Skeletal muscle satellite cell (primary cell): ENCODE data around the gene CNTNAP2.

Experiments
- H3K27me3 ChIP-seq: 2 replicates; pipeline ENCODE4 v1.7.0; 2013; ENCODE audit warnings: low read length; ENCODE audit not compliant: control insufficient read depth, insufficient read depth
- H3K36me3 ChIP-seq: 2 replicates; pipeline ENCODE4 v1.7.0; 2013; ENCODE audit warnings: mild to moderate bottlenecking, control low read depth, low read length; ENCODE audit not compliant: insufficient read depth
- H3K4me1 ChIP-seq: 2 replicates; pipeline ENCODE4 v1.7.0; 2013; ENCODE audit warnings: low read length; ENCODE audit not compliant: control insufficient read depth, insufficient read depth
- H3K4me2 ChIP-seq: 2 replicates; pipeline ENCODE4 v1.7.0; 2013; ENCODE audit warnings: mild to moderate bottlenecking, low read length
- H3K4me3 ChIP-seq: 2 replicates; pipeline ENCODE4 v1.7.0; 2013; ENCODE audit warnings: low read length
- H3K9ac ChIP-seq: 2 replicates; pipeline ENCODE4 v1.7.0; 2013; ENCODE audit warnings: mild to moderate bottlenecking, low read depth, low read length, moderate library complexity
- H3K9me3 ChIP-seq: replicated peaks from 2 replicates; pipeline ENCODE4 v1.7.0; 2013; ENCODE audit warnings: mild to moderate bottlenecking, control low read depth, low read length

The CNTNAP2 gene

DNA sequence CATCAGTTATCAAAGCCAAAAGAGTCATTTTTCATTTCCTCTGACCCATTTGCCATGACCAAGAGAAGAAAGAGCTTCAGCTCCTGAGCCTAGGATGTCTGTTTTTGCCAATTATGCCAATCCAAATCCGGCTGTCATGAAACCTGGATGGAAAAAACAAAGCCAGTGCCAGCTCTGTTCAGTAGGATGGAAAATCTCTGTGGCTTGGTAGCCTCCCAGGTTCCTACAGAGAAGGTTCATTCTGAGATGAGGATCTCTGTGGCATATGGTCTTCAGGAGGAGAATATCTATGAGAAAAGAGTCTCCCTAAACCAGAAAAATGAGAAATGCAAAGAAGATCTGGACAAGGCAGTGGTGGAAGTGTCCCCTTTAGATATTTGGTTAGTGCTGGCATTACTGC, 475.4 kb downstream of the CNTNAP2 start:
- H3K9ac ChIP-seq: no peak overlapping the region
- H3K9me3 ChIP-seq: peaks cover 10% of the 10 kb centered on the region
- no peak overlapping the region for H3K4me3 ChIP-seq
- no peak overlapping the region for H3K4me2 ChIP-seq
- H3K4me1 ChIP-seq: no peaks in the 10 kb centered on the region
- H3K36me3 ChIP-seq: no peaks in the 10 kb centered on the region
- H3K27me3 ChIP-seq: no peaks in the 10 kb centered on the region

DNA sequence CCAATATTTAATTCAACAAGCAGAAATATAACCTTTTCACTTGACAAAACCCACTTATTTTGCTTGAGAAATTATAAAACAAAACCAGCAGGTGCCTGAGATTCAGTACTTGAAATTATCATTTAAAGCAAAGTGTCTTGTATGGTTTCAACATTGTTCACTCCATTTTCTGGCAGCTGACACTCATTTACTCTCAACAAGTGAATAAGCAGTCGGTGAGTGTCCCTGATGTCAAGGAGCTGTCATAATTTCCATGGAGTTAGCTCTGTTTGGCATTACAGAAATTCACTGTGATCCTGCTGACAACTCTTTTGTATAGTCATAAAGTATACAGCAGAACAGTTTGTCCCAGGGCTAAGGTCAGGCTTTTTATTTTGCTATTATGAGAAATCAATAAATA, 490.0 kb downstream of the CNTNAP2 start:
- Histone ChIP-seq H3K9ac (no peak overlapping the region), H3K27me3 (no peaks in the 10 kb centered on the region), H3K9me3 (no peaks in the 10 kb centered on the region), H3K4me3 (no peak overlapping the region), H3K4me1 (no peaks in the 10 kb centered on the region), H3K36me3 (no peaks in the 10 kb centered on the region), H3K4me2 (no peak overlapping the region)

DNA sequence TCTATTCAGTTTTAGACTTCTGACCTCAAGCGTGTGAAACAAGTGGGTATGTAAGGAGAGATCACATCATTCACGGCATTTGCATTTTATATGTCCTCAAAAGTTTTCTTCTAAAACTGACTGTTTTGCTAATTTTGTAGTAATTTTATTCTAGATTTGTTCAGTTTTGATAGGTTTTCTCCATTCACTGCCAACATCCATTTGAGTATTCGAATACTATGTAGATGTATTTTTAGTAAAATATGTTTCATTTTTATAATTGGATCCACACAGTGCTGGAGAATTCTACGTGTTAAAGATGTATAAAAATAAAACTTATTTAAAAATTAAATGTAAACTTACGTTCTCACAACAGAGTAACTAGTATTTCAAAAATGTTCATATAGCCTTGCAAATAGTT, 503.0 kb downstream of the CNTNAP2 start:
- Histone ChIP-seq H3K4me2 (no peak overlapping the region), H3K4me3 (no peak overlapping the region), H3K4me1 (no peaks in the 10 kb centered on the region), H3K9ac (no peak overlapping the region), H3K27me3 (no peaks in the 10 kb centered on the region), H3K9me3 (no peaks in the 10 kb centered on the region), H3K36me3 (no peaks in the 10 kb centered on the region)

DNA sequence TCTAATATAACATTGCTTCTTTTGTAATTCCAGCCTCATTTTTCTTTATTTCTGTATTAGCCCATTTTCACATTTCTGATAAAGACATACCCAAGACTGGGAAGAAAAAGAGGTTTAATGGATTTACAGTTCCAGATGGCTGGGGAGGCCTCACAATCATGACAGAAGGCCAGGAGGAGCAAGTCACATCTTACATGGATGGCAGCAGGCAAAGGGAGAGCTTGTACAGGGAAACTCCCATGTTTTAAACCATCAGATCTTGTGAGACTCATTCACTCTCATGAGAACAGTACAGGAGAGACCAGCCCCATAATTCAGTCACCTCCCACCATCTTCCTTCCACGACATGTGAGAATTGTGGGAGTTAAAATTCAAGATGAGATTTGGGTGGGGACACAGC, 510.3 kb downstream of the CNTNAP2 start:
- no peaks in the 10 kb centered on the region for H3K27me3 ChIP-seq
- no peak overlapping the region for H3K4me2 ChIP-seq
- H3K9me3 ChIP-seq: no peaks in the 10 kb centered on the region
- no peak overlapping the region for H3K9ac ChIP-seq
- H3K36me3 ChIP-seq: no peaks in the 10 kb centered on the region
- H3K4me1 ChIP-seq: no peaks in the 10 kb centered on the region
- H3K4me3 ChIP-seq: no peak overlapping the region

DNA sequence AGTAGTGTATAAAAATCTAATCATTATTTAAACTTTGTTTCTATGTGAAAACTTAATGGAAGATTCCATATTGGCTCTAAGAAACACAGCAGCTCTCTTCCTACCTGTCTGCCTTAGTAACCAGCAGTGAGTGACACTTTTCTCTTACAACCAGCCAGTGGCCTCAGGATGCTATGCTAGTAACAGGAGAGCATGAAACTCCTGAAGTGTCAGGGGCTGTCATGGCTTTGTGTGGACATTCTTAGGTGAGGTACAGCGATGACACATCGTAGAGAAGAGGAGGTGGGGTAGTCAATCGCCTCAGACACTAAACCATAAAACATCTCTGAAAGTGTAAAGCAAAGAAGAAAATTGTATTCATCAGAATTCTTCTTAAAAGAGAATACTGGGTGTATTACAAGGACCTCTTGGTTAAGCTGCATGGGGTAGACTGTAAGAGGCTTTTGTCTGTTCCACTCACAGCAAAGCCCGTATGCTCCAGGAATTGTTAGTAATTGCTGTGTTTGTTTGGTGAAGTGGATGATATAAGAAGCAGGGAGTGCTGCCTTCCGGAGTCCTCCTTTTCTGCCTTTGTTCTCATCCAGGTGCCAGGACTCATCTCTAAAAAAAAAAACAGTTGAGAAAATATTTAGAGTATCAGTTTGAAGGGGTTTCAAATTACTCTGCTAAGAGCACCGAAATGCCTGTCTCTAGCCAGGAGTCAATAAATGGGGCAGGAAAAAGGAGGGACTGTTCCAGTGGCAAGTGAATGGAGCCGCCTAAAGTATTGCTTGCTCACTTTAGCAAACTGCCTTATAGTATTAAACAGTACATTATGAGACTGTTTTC, 518.8 kb downstream of the CNTNAP2 start:
- peaks cover under 1% of the 10 kb centered on the region for H3K9me3 ChIP-seq
- H3K36me3 ChIP-seq: no peaks in the 10 kb centered on the region
- H3K4me1 ChIP-seq: no peaks in the 10 kb centered on the region
- H3K9ac ChIP-seq: no peak overlapping the region
- no peaks in the 10 kb centered on the region for H3K27me3 ChIP-seq
- H3K4me3 ChIP-seq: no peak overlapping the region
- no peak overlapping the region for H3K4me2 ChIP-seq

DNA sequence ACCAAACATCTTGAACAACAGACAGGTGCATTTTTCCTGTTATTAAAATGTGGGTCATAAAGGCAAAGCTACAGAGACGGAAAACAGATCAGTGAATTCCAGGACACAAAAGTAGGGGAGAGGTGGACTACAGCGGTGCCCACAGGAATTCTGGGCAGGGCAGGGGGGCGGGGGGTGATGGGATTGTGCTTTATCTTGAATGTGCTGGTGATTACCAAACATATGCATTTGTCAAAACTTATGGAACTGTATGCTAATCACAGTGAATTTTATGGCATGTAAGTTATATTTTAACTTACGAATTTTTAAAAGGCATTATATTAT, 519.4 kb downstream of the CNTNAP2 start:
- Histone ChIP-seq H3K4me1 (no peaks in the 10 kb centered on the region), H3K9ac (no peak overlapping the region), H3K4me3 (no peak overlapping the region), H3K27me3 (no peaks in the 10 kb centered on the region), H3K9me3 (peaks cover 4% of the 10 kb centered on the region), H3K4me2 (no peak overlapping the region), H3K36me3 (no peaks in the 10 kb centered on the region)

DNA sequence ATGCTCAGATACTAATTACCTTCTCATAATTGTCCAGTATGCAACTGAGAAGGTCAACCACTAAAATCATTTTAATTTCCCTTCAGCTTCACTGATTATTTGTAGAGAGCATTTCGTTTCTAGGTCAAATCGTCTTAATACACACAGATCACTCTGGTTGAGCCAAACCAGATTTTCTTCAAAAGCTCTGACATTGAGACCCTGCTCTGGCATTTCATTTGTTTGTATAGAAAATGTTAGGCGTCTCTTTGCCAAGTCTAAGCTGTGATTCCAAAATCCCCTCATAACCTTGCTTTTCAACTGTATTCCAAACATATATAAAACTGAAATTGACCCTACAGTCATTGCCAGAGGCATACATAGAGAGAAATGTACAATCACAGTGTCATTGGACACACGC, 520.0 kb downstream of the CNTNAP2 start:
- Histone ChIP-seq H3K4me1 (no peaks in the 10 kb centered on the region), H3K36me3 (no peaks in the 10 kb centered on the region), H3K9ac (no peak overlapping the region), H3K4me3 (no peak overlapping the region), H3K27me3 (no peaks in the 10 kb centered on the region), H3K4me2 (no peak overlapping the region), H3K9me3 (peaks cover 4% of the 10 kb centered on the region)

DNA sequence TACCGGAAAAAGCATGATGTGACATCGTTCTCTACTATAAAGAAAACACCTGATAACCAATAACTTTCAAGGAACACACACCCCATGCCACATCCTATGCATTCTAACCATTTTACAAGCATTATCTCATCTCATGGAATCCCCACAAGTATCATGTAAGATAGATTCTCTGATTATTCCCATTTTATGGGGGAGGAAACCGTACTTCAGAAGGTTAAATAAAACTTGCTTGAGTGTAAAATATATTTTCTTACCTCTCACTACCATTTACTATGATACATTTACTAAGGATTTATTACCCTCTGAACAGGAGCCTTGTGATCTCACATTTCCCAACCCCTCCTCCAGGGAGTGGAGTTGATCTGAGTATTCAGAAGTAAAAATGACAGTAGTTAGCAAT, 522.7 kb downstream of the CNTNAP2 start:
- no peaks in the 10 kb centered on the region for H3K4me1 ChIP-seq
- H3K9ac ChIP-seq: no peak overlapping the region
- H3K4me2 ChIP-seq: no peak overlapping the region
- no peaks in the 10 kb centered on the region for H3K27me3 ChIP-seq
- H3K36me3 ChIP-seq: no peaks in the 10 kb centered on the region
- peaks cover 4% of the 10 kb centered on the region for H3K9me3 ChIP-seq
- H3K4me3 ChIP-seq: no peak overlapping the region

DNA sequence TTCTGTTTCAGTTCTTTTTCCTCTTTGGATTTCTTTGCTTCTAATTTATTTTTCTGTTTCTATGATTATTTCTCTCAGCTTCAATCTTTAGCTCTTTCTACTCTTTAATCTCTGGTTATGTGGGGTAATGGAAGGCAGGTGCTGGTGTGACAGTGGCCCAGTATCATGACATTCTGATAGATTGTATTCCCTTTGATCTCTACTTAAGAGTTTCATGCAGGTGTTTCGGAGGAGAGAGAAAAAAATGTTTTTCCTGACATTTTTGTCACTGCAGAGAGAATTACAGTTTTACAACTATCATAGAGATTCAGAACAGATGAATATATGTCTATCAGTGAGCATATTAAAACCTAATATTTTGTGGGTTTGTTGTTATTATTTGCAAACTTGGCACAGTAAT, 524.9 kb downstream of the CNTNAP2 start:
- H3K9ac ChIP-seq: no peak overlapping the region
- H3K4me1 ChIP-seq: no peaks in the 10 kb centered on the region
- no peaks in the 10 kb centered on the region for H3K36me3 ChIP-seq
- no peak overlapping the region for H3K4me3 ChIP-seq
- peaks cover 8% of the 10 kb centered on the region for H3K9me3 ChIP-seq
- no peak overlapping the region for H3K4me2 ChIP-seq
- no peaks in the 10 kb centered on the region for H3K27me3 ChIP-seq

DNA sequence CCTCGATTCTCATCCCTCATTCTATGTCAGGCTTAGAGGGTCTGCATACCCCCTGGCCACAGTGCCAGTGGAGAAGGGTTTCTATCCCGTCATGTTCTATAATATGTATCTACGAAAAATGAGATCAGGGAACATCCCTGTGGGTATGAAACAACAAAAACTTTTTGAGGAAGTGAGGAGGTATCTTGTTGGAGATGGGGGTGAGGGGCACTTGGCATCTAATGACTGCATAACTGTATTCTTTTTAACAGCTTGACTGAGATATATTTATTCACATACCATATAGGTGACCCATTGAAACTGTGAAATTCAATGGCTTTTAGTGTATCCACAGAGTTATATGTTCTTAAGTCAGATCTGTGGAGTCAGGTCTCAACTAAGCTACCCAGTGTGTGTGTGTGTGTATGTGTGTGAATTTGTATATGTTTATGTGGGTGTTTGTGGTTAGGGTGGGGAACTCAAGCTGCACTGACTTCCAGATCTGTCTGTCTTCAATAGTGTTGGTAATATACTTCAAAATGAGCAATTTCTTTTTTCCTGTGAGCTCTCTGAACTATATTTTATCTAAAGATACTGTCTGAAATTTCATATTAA, 528.9 kb downstream of the CNTNAP2 start:
- Histone ChIP-seq H3K27me3 (no peaks in the 10 kb centered on the region), H3K4me2 (no peak overlapping the region), H3K4me1 (no peaks in the 10 kb centered on the region), H3K9ac (no peak overlapping the region), H3K36me3 (no peaks in the 10 kb centered on the region), H3K9me3 (peaks cover 11% of the 10 kb centered on the region), H3K4me3 (no peak overlapping the region)

DNA sequence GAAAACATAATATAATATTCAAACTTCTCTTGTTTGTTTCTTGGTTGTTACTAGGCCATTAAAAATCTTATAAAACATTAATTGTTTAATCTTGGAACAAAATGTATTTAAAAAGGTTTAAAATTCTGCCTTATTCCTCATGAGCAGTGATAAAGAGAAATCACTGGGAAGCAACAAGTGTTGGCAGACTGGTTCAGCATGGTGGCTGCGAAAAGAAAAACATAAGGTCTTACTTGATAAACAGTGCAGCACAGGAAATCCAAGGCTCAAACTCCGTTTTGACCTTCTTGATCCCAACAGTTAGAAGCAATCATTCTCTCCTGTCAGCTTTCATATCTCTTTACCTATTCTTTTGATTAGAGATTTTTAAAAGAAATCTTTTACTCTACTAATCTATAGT, 530.8 kb downstream of the CNTNAP2 start:
- Histone ChIP-seq H3K9me3 (peaks cover 8% of the 10 kb centered on the region), H3K4me1 (no peaks in the 10 kb centered on the region), H3K36me3 (no peaks in the 10 kb centered on the region), H3K27me3 (no peaks in the 10 kb centered on the region), H3K9ac (no peak overlapping the region), H3K4me3 (no peak overlapping the region), H3K4me2 (no peak overlapping the region)

DNA sequence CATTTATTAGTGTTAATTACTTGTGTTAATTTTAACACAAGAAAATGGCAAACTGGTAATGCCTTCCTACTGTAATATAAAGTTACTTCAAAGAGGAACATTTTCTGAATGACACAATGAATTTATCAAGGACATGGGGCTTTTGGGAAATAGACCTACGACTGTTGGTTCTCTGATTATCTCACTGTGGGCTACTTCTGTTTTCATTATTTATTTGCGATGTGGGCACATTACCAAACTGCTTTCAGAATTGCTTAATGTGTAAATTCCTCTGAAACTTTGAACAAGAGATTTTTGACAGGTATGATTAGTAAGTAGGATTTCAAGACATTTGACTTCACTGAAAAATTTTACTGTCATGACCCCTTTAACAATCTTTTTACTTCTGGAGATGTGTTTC, 535.6 kb downstream of the CNTNAP2 start:
- Histone ChIP-seq H3K4me1 (no peaks in the 10 kb centered on the region), H3K4me3 (no peak overlapping the region), H3K36me3 (no peaks in the 10 kb centered on the region), H3K9ac (no peak overlapping the region), H3K9me3 (peaks cover 6% of the 10 kb centered on the region), H3K27me3 (no peaks in the 10 kb centered on the region), H3K4me2 (no peak overlapping the region)
